HG03045 (cell line): Measurements from ENCODE around the gene FKBP6.
"Not testable (repeated sequence)": the region's sequence is repeated elsewhere in the genome, so short reads cannot be mapped to it uniquely, and the experiment has no call there.

ENCODE experiments used
- ATAC-seq: cut with Tn5 transposase; IDR thresholded peaks from one replicate; pipeline ENCODE4 v1.9.1; 2021; ENCODE audit warnings: mild to moderate bottlenecking, moderate library complexity; ENCODE audit not compliant: unreplicated experiment

The FKBP6 gene

GRCh38 chr7:73354196-73354595 lies 26.2 kb downstream of the FKBP6 start:
- no peak for ATAC-seq

- no peak for ATAC-seq
Measured at GRCh38 chr7:73354821-73355220, 26.9 kb downstream of the FKBP6 start.

GRCh38 chr7:73356159-73356558 lies 28.2 kb downstream of the FKBP6 start:
- ATAC-seq, result no peak

- no peak for ATAC-seq
Measured at GRCh38 chr7:73358590-73359275, 30.8 kb downstream of the FKBP6 start.

GRCh38 chr7:73359306-73359705 lies 31.3 kb downstream of the FKBP6 start:
- no peak for ATAC-seq

GRCh38 chr7:73359746-73360375 lies 31.9 kb downstream of the FKBP6 start:
- no peak for ATAC-seq

- ATAC-seq, result not testable (repeated sequence)
Measured at GRCh38 chr7:73360590-73360989, 32.6 kb downstream of the FKBP6 start.

GRCh38 chr7:73363225-73364005 lies 35.5 kb downstream of the FKBP6 start:
- no peak for ATAC-seq

- no peak for ATAC-seq
Measured at GRCh38 chr7:73364006-73364728, 36.2 kb downstream of the FKBP6 start.

- ATAC-seq, result no peak
Measured at GRCh38 chr7:73366127-73366526, 38.2 kb downstream of the FKBP6 start.

- ATAC-seq, result no peak
Measured at GRCh38 chr7:73366990-73367389, 39.0 kb downstream of the FKBP6 start.

- ATAC-seq, result no peak
Measured at GRCh38 chr7:73369009-73369408, 41.0 kb downstream of the FKBP6 start.

- ATAC-seq, result no peak
Measured at GRCh38 chr7:73369622-73370021, 41.7 kb downstream of the FKBP6 start.

GRCh38 chr7:73373741-73374140 lies 45.8 kb downstream of the FKBP6 start:
- no peak for ATAC-seq

GRCh38 chr7:73376262-73376661 lies 48.3 kb downstream of the FKBP6 start:
- ATAC-seq, result not testable (repeated sequence)

GRCh38 chr7:73376671-73377412 lies 48.9 kb downstream of the FKBP6 start:
- ATAC-seq, result no peak

- not testable (repeated sequence) for ATAC-seq
Measured at GRCh38 chr7:73377413-73378200, 49.6 kb downstream of the FKBP6 start.

GRCh38 chr7:73382934-73383503 lies 55.1 kb downstream of the FKBP6 start:
- ATAC-seq, result no peak

- ATAC-seq, result no peak
Measured at GRCh38 chr7:73387221-73387828, 59.4 kb downstream of the FKBP6 start.
